ENCODE measurements around the gene LCE5A. TPM values are rescaled to one million over a fixed set of nuclear protein-coding genes. Genes with fewer than 3 reads are reported as not detected.
"Not testable (repeated sequence)": the region's sequence is repeated elsewhere in the genome, so short reads cannot be mapped to it uniquely, and the experiment has no call there.

Gene LCE5A, protein sequence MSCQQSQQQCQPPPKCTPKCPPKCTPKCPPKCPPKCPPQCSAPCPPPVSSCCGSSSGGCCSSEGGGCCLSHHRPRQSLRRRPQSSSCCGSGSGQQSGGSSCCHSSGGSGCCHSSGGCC
- not detected in 2 replicates for total RNA-seq (2014; rRNA removed)
- polyA plus RNA-seq (2012): 0.07 TPM

DNA sequence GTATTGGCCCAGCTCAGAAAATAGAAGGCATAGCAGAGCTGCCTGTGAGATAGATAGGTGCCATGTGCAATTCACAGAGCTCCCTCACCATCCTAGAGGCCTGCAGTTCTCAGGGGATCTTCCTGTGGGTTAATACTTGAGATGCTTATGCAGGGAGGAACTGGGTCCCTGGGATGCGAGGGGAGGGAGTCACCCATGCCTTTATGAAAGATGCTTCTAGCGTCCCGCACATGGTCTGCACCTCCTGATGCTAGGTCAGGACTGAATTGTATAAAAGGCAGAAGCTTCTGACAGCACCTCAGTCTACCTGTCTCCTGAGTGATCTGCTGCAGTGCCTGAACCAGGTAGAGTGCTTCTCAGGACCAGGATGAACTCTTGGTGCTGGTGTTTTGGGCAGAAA, at the start of gene LCE5A:
TSS of gene LCE5A (plus strand) at position 301 of the 400 bp plus-strand sequence. CDS start 732 bp downstream, outside the sequence.
- DNase-seq (ENCODE audit: low read depth): no peak

DNA sequence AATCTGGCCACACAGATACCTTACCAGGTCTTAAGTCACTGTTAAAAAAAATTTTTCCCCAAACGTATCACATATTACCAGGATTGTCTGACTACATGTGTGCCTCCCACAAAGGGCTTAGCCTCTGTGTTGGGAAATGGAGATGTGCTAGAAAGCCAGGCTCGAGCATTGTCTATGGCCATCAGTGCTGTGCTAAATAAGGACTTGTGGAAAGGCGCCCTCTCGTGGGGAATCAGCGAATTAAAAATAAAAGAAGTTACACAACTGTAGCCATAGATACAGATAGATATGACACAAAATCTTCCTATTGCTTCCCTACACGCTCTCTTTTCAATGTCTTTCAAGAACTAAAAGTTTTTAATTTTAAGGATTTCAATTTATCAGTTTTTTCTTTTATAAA, 49.1 kb upstream of the LCE5A start:
- peak; percentile 72 for DNase-seq (ENCODE audit: low read depth)

DNA sequence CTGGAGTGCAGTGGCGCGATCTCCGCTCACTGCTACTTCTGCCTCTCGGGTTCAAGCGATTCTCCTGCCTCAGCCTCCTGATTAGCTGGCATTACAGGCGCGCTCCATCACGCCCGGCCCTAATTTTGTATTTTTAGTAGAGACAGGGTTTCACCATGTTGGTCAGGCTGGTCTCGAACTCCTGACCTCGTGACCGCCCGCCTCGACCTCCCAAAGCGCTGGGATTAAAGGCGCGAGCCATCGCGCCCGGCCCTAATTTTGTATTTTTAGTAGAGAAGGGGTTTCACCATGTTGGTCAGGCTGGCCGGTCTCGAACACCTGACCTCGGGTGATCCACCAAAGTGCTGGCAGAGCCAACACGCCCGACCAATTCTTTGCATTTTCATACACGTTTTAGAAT, 48.0 kb upstream of the LCE5A start:
- DNase-seq (ENCODE audit: low read depth): no peak

DNA sequence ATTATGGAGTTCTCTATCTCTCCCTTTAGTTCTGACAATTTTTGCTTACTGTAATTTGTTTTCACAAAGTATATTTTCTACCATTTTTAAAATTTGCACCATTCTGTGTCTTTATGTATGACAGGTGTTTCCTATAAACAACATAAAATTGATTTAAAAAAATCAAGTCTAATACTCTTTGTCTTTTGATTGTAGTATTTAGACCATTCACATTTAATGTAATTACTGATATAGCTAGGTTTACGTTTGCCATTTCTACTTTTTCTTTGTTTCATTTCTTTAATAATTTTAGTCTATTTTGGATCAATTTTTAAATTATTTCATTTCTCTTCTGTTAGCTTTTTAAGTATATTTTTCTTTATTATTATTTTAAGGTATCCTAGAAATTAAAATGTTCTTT, 44.4 kb upstream of the LCE5A start:
- DNase-seq (ENCODE audit: low read depth): no peak

DNA sequence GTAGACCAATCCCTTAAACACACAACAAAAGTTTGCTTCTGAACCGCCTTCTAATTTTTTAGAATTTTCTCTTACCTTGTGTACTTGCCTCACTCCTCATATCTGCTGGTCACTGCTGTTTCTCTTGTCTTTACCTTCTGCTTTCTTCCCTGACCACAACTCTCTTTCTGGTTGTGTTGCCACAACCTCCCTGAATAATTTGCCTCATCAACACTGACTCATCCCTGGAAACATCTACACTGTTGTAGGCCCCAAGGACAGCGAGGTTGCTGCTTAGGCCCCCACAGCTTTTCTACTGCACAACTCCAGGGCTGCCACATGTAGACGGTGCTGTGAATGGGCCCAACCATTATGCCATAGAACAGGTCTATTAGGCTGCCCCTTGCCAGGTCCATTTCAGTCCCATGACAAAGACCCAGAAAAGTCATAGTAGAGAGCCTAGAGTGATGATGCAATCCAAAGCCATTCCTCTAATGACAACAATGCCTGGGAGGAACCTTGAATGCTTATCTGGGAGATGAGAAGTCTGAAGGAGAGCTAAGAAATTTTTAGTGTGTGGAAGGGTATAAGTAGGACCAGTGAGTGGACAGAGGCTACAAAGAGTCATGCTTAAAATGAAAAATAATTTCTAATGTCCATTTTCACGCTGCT, 36.6 kb upstream of the LCE5A start:
- DNase-seq (ENCODE audit: low read depth): no peak

DNA sequence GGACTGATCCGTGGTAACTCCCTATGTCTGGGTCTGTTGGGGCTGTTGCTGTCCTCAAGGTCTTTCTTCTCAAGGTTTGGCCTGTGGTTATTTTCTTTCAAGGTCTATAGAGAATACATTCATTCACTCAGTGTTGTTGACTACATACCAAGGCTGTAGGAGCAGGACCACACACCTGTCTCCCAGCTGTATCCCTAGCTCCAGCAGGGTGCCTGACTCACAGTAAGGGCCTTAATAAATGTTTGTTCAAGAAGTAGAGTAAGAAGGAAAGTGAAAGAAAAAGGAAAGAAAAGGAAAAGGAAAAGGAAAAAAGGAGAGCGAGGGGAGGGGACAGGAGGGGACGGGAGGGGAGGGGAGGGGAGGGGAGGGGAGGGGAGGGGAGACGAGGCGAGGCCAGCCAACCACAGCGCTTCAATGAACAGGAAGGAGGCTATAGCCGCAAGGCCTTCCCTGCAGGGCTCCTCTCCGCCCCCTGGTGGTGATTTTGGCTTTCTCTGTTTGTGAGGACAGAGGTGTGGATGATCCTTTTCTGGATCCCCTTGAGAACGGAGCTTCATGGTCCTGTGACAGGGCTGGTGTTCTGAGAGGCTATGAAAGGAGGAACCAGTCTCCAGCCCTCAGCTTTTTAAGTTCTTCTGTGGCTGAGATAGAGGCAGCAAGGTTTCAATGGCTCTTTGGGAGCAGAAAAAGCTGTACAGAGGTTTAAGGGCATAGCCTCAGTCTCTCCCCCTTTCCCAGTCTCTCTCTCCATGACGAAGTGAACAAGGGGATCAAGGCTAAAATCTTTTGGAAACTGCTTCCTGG, 30.6 kb upstream of the LCE5A start:
- DNase-seq (ENCODE audit: low read depth): peak; percentile 28

DNA sequence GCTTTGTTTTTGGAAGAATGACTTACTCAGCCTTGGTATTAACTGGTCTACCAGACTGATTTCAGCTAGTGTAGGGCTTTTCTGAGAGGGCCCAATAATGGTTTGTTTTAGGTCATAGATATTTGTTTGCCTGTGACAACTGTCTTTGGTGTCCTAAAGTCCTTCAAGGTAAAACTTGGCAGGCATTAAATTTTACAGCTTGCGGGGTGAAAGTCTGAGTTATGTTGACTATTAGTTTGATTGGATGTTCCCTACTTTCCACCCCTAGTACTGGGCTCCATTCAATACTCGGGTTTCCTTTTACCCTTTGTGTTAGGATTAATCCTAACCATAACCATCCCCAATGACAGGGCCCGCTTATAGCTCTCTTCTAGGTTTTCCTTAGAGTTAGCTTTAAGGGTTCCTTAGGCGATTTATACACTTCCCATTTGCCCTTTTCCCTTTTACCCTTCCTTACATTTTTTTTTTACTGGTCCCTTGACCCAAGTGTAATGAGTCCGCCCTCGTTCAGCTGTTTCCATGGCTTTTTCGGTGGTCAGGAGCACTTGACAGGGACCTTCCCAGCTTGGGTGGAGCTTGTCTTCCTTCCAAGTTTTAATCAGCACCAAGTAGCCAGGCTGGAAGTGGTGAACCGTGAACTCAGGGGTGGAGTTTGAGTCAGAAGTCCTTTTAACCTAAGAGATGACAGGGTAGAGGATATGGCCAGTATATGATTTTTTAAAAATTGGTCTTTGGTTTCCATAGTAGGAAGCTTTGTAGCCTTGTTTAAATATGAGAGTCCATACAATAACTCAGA, 28.5 kb upstream of the LCE5A start:
- no peak for DNase-seq (ENCODE audit: low read depth)

DNA sequence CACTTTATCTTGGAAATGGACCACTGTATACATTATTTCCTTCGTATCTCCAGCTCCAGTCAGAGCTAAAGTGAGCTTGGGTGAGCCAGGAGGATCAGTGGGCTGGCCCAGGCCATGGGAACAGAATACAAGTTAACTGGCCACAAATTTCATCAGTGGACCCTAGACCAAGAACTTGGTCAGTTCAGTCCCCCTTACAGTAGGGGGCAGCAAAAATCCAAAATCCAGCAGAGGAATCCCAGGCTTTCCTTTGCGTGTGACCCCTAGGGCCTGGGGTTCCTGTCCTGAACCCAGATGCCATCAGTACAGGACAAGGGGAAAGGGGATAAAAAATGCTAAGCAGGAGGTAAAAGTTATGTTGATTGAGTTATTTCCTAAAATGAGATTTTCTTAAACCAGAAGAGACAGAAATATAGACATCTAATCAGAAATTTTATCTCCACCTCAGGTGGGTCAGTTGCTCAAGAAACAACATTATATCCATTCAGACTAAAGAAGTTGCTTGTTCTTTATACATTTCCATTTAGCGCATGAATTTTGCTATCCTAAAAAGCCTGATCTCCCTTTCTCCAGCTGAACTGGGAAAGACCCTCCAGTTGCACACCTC, 24.1 kb upstream of the LCE5A start:
- no peak for DNase-seq (ENCODE audit: low read depth)

DNA sequence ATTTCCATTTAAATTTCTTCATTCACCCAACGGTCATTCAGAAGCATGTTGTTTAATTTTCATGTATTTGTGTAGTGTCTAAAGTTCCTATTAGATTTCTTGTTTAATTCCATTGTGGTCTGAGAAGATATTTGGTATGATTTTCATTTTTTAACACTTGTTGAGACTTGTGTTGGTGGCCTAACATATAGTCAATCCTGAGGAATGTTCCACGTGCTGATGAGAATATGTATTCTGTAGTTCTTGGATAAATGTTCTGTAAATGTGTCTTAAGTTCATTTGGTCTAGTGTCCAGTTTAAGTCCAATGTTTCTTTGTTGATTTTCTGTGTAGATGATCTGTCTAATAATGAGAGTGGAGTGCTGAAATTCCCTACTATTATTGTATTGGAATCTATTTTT, 22.7 kb upstream of the LCE5A start:
- no peak for DNase-seq (ENCODE audit: low read depth)

DNA sequence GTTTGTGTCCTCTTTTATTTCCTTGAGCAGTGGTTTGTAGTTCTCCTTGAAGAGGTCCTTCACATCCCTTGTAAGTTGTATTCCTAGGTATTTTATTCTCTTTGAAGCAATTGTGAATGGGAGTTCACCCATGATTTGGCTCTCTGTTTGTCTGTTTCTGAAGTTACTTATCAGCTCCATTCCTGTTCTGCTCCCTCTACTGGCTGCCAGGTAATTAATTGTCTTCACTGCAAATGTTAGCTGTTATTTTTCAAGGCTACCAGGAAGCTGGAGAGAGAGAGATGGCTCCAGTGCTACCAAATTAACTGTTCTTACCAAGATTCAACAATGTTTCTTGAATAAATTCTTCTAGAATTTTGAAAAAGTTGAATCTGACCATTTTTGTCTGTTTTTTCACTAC, 19.1 kb upstream of the LCE5A start:
- not testable (repeated sequence) for DNase-seq (ENCODE audit: low read depth)

DNA sequence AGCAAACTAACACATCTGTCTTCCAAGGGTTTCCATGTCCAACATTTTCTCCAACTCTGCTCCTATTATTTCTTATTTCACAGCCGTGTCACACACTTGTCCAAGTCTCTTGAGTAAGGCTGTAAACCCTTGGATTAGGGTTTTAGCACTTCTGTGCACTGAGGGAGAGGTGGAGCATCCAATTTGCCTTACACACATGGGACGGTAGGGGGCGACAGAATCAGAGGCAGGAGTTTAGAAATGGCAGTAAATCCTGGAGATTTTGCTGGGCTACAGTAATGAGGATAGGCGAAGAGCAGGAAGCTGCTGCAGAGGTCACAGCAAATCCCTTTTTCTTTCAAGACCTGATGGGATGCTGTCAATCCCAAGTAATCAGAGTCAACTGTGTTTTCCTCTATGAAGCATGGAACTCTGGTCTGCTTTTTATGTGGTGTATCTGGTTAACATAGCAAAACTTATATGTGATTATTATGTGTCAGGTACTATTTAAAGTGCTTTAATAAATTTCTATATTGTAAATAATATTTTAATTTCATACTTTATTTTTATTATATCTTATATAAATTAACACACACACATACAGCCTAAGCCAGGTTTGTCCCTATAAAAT, 15.4 kb upstream of the LCE5A start:
- peak; percentile 56 for DNase-seq (ENCODE audit: low read depth)

DNA sequence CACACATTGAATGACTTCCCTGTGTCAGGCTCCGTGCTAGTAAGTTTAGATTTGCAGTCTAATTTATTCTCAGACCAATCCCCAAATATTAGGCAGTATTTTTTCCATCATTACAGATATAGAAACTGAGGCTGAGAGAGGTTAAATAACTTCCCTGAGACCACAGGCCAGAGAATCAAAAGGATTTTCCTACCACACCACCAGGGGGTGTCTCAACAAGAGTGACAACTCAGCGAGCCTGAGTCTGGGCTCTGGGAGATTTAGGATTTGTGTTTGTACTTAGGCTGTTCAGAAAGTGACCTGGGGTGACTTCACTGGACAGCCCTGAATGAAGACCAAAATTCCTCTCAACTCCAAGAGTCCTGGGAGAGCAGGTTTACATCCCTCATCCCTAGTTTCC, 13.3 kb upstream of the LCE5A start:
- DNase-seq (ENCODE audit: low read depth): no peak

DNA sequence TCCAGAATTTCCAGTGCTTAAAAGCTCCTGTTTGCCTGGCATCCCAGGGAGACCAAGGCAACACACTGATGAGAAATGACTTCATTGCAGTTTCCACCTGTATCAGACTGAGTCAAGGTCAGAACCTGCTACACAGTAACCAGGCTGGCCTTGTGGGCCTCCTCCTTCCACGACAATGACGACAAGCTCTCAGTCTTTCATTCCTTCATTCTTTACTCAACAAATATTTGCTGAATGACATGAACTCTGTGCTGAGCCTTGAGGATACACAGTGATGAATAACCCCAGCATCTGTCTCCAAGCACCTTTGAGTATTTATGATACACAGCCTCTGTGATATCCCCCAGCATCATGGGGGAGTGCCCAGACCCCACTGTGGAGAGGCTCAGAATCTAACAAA, 8.9 kb upstream of the LCE5A start:
- DNase-seq (ENCODE audit: low read depth): no peak

DNA sequence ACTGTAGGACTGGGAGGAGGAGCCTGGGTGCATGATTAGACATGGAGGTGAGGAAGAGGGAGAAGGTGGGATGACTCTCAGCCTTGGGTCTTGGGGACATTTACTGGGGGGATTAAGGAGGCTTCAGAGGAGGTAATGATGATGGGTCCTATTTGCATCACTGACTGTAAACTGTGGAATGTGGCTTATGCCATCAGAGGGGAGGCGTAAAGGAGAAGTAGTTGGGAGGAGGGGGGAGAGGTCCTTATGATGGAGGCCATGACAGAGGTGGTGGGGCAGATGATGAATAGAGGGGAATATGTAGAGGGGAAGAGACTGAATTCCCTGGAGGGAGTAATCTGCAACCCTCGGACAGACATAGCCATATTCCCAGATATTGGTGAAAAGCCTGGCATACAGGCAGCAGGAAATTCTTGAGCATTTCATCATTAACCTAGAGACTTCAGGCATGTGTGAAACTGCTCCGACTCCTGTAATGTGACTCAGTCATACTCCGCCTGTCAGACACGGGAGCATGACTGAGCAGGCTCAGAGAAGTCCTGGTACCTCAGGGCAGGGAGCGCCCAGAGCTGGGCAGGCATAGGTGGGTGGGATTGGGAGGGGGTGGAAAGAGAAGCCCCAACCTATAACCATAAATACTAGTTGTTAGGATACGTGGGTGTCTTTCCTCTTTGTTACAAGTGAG, 8.0 kb upstream of the LCE5A start:
- DNase-seq (ENCODE audit: low read depth): no peak

DNA sequence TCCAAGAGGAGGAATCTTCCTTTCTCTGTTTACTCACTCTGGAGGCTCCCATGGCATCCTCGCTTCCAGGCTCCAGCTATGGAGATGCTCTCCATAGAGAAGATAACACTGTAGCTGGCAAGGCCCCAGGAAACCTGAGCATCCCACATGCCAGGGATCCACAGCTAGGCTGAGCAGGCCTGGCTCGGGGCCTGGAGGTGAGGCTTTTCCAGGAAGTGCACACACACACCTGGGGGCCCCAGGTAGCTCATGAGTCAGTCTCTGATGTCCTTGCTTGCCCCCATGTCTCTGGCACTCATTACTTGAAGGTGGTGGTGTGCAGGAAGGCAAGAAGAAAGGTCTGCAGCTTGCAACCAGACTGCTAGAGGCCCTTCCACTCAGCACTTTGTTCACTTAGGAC, 5.5 kb upstream of the LCE5A start:
- no peak for DNase-seq (ENCODE audit: low read depth)

DNA sequence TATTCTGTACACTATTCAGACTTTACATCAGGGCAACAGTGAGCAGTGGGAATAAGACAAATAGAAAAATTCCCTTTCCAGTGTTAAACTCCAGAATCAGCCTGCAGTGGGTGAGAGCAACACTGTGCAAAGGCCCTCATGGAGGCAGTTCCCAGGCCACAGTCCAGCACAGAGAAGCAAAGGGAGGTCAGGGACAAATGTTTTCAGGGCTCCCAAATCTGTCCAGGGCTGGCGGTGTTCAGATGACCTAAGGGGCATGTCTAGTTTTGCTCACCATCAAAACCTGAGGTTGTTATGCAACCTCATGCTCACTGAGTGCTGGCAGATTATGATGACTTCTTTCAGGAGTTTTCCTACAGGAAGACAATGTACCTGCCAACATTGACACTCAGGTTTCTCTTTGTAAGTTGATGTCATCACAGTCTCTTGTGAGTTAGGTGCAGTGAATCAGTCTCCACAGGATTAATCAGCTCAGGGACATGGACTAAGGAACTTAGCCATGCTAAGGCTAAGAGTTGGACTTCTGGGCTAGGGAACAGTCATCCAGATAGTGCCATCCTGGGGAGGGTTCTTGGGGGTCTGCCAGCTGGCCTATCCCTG, 3.6 kb upstream of the LCE5A start:
- no peak for DNase-seq (ENCODE audit: low read depth)

DNA sequence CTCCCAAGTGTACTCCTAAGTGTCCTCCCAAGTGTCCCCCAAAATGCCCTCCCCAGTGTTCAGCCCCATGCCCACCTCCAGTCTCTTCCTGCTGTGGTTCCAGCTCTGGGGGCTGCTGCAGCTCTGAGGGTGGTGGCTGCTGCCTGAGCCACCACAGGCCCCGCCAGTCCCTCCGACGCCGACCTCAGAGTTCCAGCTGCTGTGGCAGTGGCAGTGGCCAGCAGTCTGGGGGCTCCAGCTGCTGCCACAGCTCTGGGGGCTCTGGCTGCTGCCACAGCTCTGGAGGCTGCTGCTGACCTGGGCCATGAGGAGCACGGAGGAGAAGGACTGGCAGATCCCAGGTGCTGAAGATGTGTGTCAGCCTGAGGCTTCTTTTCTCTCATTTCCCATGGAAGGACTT, 993 bp downstream of the LCE5A start:
- DNase-seq (ENCODE audit: low read depth): no peak

DNA sequence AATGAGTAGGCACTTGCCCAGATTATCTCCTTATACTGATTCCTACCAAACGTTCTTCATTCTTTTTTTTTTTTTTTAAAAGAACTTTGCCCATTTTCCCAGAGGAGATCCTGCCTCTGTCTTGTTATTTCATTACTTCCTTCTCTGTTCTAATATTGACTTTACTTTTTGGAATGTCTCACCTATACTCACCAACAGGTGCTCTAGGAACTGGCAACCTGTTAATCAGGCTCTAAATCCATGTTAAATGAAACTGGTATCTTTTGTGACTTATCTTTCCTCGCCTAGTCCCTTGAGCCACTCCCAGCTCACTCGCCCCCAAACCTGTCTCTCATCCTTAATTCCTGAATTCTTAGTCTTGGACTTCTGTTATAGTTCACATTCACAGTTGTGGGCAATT, 2.5 kb downstream of the LCE5A start:
- DNase-seq (ENCODE audit: low read depth): no peak

DNA sequence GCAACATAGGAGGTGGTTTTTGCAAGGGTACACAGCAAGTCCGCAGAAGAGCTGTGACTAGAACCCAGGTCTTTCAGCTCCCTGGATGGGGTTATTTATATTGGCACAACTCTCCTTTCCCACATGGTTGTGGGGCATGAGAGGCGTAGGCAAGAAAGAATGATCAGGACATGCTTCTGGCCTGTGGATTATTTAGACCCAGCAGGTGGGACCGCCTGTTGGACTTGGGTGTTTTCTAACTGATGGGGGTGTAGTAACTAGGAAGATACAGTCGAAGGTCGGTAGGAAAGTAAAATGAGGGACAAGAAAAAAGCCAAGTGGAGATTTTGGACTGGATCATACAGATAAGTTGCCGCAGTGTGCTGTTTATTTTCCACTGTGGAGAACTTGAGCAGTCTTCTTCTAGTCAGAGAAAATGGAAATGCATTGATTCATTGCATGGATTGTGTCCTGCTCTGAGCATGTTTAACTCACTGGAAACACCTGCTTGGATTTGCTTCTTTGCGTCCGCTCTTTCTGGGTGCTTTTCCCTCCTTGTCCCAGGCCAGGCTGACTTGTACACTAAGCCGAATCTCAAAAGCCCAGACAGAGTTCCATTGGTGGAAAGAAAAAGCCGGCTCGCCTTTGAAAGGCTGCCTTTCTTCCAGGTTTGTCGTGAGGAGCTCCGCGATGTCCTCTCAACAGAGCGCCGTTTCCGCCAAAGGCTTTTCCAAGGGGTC, 4.3 kb downstream of the LCE5A start:
- no peak for DNase-seq (ENCODE audit: low read depth)

DNA sequence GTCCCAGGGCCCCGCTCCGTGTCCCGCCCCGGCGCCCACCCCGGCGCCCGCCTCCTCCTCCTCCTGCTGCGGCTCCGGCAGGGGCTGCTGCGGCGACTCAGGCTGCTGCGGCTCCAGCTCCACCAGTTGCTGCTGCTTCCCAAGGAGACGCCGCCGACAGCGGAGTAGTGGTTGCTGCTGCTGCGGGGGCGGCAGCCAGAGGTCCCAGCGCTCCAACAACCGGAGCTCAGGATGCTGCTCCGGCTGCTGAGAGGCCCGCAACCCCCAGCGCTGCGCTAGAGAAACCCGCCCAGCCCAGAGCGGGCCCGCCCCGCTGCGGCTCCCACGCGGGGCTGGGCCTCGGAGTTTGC, 4.8 kb downstream of the LCE5A start:
- no peak for DNase-seq (ENCODE audit: low read depth)

Data from LHCN-M2 (cell line).